Measurements from ENCODE around the gene PRELID2.

DNA sequence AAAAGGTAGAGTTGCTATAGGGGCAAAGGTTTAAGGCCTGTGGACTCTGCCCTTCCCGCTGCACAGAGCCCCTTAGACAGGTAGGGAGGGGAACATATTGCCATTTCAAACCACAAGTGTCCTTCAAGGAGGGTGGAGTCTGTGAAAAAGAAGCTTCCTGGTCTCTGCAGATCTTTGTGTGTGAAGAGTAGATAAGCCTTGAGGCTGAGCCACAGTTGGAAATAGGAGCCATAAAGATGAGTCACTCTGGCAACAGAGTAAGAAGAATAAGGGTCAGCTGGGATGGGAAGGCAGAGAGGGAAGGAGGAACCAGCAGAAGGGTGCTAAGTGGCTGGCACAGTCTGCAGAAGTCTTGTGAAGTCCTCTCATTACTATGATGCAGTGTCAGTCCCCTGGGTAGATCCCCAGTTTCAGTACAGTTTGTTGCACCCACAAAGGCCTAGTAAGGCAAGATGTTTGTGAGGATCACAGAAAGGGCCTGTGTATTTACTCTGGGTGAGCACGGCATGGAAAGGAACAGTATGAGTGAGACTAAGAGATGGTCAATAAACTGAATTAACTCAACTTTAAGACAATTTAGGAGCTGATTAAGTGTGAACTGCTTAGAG is 19.6 kb upstream of the PRELID2 start:
- TF ChIP-seq, protein P1, sequence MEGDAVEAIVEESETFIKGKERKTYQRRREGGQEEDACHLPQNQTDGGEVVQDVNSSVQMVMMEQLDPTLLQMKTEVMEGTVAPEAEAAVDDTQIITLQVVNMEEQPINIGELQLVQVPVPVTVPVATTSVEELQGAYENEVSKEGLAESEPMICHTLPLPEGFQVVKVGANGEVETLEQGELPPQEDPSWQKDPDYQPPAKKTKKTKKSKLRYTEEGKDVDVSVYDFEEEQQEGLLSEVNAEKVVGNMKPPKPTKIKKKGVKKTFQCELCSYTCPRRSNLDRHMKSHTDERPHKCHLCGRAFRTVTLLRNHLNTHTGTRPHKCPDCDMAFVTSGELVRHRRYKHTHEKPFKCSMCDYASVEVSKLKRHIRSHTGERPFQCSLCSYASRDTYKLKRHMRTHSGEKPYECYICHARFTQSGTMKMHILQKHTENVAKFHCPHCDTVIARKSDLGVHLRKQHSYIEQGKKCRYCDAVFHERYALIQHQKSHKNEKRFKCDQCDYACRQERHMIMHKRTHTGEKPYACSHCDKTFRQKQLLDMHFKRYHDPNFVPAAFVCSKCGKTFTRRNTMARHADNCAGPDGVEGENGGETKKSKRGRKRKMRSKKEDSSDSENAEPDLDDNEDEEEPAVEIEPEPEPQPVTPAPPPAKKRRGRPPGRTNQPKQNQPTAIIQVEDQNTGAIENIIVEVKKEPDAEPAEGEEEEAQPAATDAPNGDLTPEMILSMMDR (conservative IDR thresholded peaks at IDR 0.05), result no peak
- no peak for TF ChIP-seq EZH2 (IDR thresholded peaks at IDR 0.05; ENCODE audit: low read depth)

Measured in PC-9 (cell line).